ENCODE results near the gene C15orf61.

The C15orf61 gene

DNA sequence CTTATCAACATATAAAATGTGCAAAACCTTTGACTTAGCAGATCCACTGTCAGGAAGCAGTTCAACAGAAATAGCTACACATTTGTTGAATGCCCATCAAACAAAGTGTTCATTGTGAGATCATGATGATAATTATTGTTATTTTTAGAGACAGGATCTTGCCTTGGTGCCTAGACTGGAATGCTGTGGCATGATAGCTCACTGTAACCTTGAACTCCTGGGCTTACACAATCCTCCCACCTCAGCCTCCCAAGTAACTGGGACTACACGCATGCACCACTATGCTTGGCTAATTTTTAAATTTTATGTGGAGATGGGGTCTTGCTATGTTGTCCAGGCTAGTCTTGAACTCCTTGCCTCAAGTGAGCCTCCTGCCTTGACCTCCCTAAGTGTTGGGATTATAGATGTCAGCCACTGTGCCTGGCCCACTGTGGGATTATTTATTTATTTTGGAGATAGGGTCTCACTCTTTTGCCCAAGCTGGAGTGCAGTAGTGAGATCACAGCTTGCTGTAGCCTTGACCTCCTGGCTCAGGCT lies 30.3 kb downstream of the C15orf61 start:
- Histone ChIP-seq H3K27ac (ENCODE audit: poor library complexity, severe bottlenecking) (no peak overlapping the region), H3K4me3 (ENCODE audit: severe bottlenecking) (no peak overlapping the region), H3K36me3 (ENCODE audit: low read depth) (peaks cover 40% of the 10 kb centered on the region), H3K9me3 (ENCODE audit: severe bottlenecking) (no peaks in the 10 kb centered on the region), H3K4me1 (ENCODE audit: insufficient read depth, poor library complexity, severe bottlenecking) (no peaks in the 10 kb centered on the region), H3K27me3 (ENCODE audit: insufficient read depth, poor library complexity, severe bottlenecking) (no peaks in the 10 kb centered on the region)
- ATAC-seq (ENCODE audit: low read depth), result no peak
- DNase-seq (ENCODE audit: low spot score), result no peak
- TF ChIP-seq, protein P1, sequence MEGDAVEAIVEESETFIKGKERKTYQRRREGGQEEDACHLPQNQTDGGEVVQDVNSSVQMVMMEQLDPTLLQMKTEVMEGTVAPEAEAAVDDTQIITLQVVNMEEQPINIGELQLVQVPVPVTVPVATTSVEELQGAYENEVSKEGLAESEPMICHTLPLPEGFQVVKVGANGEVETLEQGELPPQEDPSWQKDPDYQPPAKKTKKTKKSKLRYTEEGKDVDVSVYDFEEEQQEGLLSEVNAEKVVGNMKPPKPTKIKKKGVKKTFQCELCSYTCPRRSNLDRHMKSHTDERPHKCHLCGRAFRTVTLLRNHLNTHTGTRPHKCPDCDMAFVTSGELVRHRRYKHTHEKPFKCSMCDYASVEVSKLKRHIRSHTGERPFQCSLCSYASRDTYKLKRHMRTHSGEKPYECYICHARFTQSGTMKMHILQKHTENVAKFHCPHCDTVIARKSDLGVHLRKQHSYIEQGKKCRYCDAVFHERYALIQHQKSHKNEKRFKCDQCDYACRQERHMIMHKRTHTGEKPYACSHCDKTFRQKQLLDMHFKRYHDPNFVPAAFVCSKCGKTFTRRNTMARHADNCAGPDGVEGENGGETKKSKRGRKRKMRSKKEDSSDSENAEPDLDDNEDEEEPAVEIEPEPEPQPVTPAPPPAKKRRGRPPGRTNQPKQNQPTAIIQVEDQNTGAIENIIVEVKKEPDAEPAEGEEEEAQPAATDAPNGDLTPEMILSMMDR (IDR thresholded peaks at IDR 0.05; ENCODE audit: poor library complexity, severe bottlenecking), result no peak

DNA sequence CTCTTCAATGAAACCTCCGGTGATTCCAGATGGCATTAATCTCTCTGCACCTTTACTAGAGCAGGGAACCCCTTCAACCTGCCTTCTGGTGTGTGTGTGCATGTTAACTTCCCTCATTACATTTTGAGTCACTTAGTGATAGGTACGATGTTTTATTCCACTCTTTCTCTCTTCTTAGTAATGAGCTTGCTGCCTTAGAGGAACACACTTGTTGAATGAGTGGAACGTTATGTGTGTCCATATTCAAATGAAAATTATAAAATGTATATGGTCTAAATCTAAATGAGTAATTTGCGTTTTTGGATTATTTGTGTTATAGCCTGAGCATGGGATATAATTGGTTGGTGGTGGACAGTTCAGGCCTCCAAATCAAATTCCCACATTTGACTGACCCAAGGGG lies 33.6 kb downstream of the C15orf61 start:
- Histone ChIP-seq H3K9me3 (ENCODE audit: severe bottlenecking) (no peaks in the 10 kb centered on the region), H3K27ac (ENCODE audit: poor library complexity, severe bottlenecking) (no peak overlapping the region), H3K36me3 (ENCODE audit: low read depth) (peaks cover 58% of the 10 kb centered on the region), H3K4me3 (ENCODE audit: severe bottlenecking) (no peak overlapping the region), H3K27me3 (ENCODE audit: insufficient read depth, poor library complexity, severe bottlenecking) (no peaks in the 10 kb centered on the region), H3K4me1 (ENCODE audit: insufficient read depth, poor library complexity, severe bottlenecking) (no peaks in the 10 kb centered on the region)
- no peak for ATAC-seq (ENCODE audit: low read depth)
- TF ChIP-seq, protein P1 (IDR thresholded peaks at IDR 0.05; ENCODE audit: poor library complexity, severe bottlenecking), result no peak
- DNase-seq (ENCODE audit: low spot score), result no peak

DNA sequence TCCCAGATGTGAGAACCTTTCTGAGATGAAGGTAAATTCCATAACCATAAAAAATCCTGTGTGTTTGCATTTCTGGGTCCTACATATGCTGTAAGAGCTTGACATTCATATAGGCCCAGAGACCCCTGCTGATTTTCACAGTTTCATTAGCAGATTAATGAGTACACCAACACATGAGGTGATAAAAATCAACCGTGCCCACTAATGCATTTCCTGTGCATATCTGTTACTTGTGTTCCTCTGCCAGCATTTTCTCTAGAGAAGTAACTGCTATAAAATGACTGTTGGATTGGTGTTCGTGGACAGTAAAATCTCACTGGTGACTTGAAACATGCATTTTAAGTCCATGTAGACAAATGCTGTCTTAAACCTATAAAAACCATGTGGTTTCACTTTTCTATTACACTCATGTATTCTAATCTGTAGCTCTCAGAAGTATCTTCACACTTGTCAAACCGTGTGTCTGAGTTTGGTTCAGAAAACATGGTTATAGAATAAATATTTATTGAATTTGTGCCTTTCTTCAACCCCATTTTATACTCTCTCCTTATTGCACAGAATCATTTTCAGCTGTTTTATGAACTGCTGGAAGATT lies 36.1 kb downstream of the C15orf61 start:
- no peak overlapping the region for H3K27ac ChIP-seq (ENCODE audit: poor library complexity, severe bottlenecking)
- ATAC-seq (ENCODE audit: low read depth), result no peak

DNA sequence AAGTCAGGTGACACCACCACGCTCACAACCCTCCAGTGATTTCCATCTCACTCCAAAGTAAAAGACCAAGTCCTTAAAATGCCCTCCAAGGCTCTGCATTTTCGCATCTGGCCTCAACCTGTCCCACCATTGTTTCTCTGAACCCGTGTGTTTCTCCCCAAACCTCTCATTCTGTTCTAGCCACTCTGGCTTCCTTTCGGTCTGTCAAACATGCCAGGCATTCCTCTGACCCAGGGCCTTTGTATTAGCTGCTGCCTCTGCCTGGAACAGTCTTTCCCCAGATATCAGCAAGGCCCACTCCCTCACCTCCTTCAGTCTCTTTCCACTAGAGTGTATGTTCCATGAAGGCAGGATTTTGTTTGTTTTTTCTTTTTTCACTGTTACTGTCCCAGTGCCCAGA lies 37.6 kb downstream of the C15orf61 start:
- DNase-seq (ENCODE audit: low spot score), result no peak
- TF ChIP-seq, protein P1 (IDR thresholded peaks at IDR 0.05; ENCODE audit: poor library complexity, severe bottlenecking), result no peak
- peaks cover 30% of the 10 kb centered on the region for H3K36me3 ChIP-seq (ENCODE audit: low read depth)
- no peaks in the 10 kb centered on the region for H3K27me3 ChIP-seq (ENCODE audit: insufficient read depth, poor library complexity, severe bottlenecking)
- no peak overlapping the region for H3K4me3 ChIP-seq (ENCODE audit: severe bottlenecking)
- no peaks in the 10 kb centered on the region for H3K9me3 ChIP-seq (ENCODE audit: severe bottlenecking)
- H3K27ac ChIP-seq (ENCODE audit: poor library complexity, severe bottlenecking), result no peak overlapping the region
- ATAC-seq (ENCODE audit: low read depth), result no peak
- H3K4me1 ChIP-seq (ENCODE audit: insufficient read depth, poor library complexity, severe bottlenecking), result no peaks in the 10 kb centered on the region

More for the DNA sequence above, 36.1 kb downstream of the C15orf61 start:
- Histone ChIP-seq H3K36me3 (ENCODE audit: low read depth) (peaks cover 36% of the 10 kb centered on the region), H3K9me3 (ENCODE audit: severe bottlenecking) (no peaks in the 10 kb centered on the region), H3K4me1 (ENCODE audit: insufficient read depth, poor library complexity, severe bottlenecking) (no peaks in the 10 kb centered on the region), H3K4me3 (ENCODE audit: severe bottlenecking) (no peak overlapping the region), H3K27me3 (ENCODE audit: insufficient read depth, poor library complexity, severe bottlenecking) (no peaks in the 10 kb centered on the region)
- DNase-seq (ENCODE audit: low spot score), result no peak
- TF ChIP-seq, protein P1 (IDR thresholded peaks at IDR 0.05; ENCODE audit: poor library complexity, severe bottlenecking), result no peak

DNA sequence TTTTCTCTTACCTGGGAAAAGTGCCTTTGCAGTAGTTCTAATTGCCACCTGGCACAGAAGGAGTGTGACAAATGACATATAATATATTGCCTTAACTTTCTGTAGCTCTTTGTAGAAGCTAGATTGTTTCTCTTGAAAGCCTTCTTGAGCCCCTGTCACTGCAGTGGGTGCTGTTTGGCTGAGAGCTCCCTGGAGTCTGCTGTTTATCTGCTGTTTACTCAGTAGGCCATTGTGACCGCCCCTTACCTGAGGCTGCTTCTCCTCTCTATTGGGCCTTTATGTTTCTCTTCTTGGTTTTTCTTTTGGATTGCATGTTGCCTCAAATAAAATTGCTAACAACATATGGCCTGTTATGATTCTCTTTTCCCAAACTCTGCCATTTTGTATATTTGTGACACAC lies 38.2 kb downstream of the C15orf61 start:
- Histone ChIP-seq H3K36me3 (ENCODE audit: low read depth) (peaks cover 30% of the 10 kb centered on the region), H3K27me3 (ENCODE audit: insufficient read depth, poor library complexity, severe bottlenecking) (no peaks in the 10 kb centered on the region), H3K9me3 (ENCODE audit: severe bottlenecking) (no peaks in the 10 kb centered on the region), H3K4me3 (ENCODE audit: severe bottlenecking) (no peak overlapping the region), H3K4me1 (ENCODE audit: insufficient read depth, poor library complexity, severe bottlenecking) (no peaks in the 10 kb centered on the region), H3K27ac (ENCODE audit: poor library complexity, severe bottlenecking) (no peak overlapping the region)
- DNase-seq (ENCODE audit: low spot score) (no peak), ATAC-seq (ENCODE audit: low read depth) (no peak)
- TF ChIP-seq, protein P1 (IDR thresholded peaks at IDR 0.05; ENCODE audit: poor library complexity, severe bottlenecking), result no peak
